Subcutaneous adipose tissue (tissue), 4 donors: ENCODE data around the gene CD84. TPM values are rescaled to one million over a fixed set of nuclear protein-coding genes. Genes with fewer than 3 reads are reported as not detected.

Experiments
- CTCF ChIP-seq: fragments of 450-650 bp; IDR thresholded peaks from one replicate; pipeline ENCODE4 v1.5.1; 2016; ENCODE audit warnings: low read depth, mild to moderate bottlenecking, control low read depth, antibody characterized with exemption, moderate library complexity
- total RNA-seq, 4 donors: library from RNA; depleted of rRNA; stranded (reverse); fragments of >200 nt; gene quantifications; one replicate each; pipeline ENCODE4 v1.1.0, GENCODE V29; 2016

Gene CD84
- total RNA-seq, 4 donors from 2014 or later = 9.4 to 67.0 (median 25.7) TPM

GRCh38 chr1:160553778-160554177, 25.5 kb downstream of the CD84 start:
- TF ChIP-seq CTCF = no peak

- TF ChIP-seq CTCF = no peak
These were observed 26.9 kb downstream of the CD84 start for GRCh38 chr1:160552425-160552824.

- no peak for TF ChIP-seq CTCF
These were observed 28.7 kb downstream of the CD84 start for GRCh38 chr1:160550572-160551034.

- TF ChIP-seq CTCF = no peak
These were observed 29.7 kb downstream of the CD84 start for GRCh38 chr1:160549665-160550006.

DNA sequence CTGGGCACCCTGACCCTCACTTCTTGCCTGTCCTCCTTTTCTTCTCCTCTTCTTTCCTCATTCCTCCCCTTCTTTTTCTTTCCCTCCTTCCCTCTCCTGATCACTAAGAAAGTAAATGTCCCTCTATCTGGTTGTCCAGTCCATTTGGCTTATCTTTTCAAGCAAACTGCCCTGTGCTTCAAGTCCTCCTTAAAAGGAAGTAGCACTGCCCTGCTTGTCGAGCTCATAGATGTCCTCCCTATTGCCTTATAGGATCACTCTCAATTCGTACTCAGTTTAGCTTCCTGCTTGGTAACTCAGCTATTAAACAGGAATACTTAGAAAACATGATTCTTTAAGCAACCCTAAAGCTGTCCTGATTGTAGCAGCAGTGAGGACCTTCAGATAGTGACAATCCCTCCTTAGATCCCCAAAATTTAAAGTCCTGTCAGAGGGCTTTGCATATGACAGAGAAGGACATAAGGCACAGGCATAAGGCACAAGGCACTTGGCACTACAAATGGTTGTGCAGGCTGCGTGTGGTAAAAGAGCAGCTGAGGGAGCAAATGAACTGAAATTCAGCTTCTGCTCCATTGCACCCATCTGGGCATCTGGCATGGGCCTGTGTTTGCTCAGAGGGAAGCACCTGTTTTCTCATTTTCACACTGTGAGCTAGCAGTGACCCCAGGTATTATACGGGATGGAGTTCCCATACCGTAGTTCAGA, 30.2 kb downstream of the CD84 start:
- TF ChIP-seq CTCF = no peak

DNA sequence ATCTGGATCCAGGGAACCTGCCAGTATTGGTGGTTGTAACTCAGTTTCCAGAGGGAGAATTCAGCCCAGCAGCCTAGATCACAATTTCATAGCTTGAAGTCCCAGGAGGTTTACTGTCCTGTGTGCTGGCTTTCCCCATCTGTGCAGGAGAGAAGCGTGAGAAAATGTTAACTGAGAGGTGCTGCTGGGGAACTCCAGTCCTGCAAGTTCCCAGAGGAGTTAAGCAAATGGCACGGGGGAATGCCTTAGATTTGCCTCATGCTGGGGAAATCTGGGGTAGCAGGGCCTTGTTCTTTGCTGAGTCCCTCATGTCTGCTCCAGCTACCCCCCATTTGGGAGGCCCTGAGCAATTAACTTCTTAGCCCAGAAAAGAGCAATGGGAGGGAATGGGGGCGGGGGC, 31.1 kb downstream of the CD84 start:
- no peak for TF ChIP-seq CTCF

GRCh38 chr1:160547422-160547821, 31.9 kb downstream of the CD84 start:
- no peak for TF ChIP-seq CTCF
